Right hindlimb (tissue), 1 donor: ENCODE measurements around the gene CTDP1.

ENCODE experiments used
- DNase-seq: peaks from one replicate; pipeline ENCODE4 v3.0.0-alpha.2; 2018

CTDP1 gene

GRCh38 chr18:79769698-79770500, 90.3 kb downstream of the CTDP1 start:
- no peak for DNase-seq

GRCh38 chr18:79770501-79770815, 90.9 kb downstream of the CTDP1 start:
- DNase-seq: no peak

GRCh38 chr18:79770826-79771225, 91.2 kb downstream of the CTDP1 start:
- DNase-seq: no peak

GRCh38 chr18:79771446-79772107, 92.0 kb downstream of the CTDP1 start:
- no peak for DNase-seq

GRCh38 chr18:79772108-79772864, 92.7 kb downstream of the CTDP1 start:
- no peak for DNase-seq

GRCh38 chr18:79772865-79773696, 93.5 kb downstream of the CTDP1 start:
- DNase-seq: no peak

- no peak for DNase-seq
Observed at GRCh38 chr18:79774111-79774510, 94.5 kb downstream of the CTDP1 start.

- no peak for DNase-seq
Observed at GRCh38 chr18:79775441-79776221, 96.0 kb downstream of the CTDP1 start.

- DNase-seq: no peak
Observed at GRCh38 chr18:79776674-79777073, 97.1 kb downstream of the CTDP1 start.

GRCh38 chr18:79778291-79778791, 98.7 kb downstream of the CTDP1 start:
- DNase-seq: no peak

- no peak for DNase-seq
Observed at GRCh38 chr18:79779021-79779699, 99.6 kb downstream of the CTDP1 start.

- DNase-seq: no peak
Observed at GRCh38 chr18:79779700-79780190, 100.1 kb downstream of the CTDP1 start.

- no peak for DNase-seq
Observed at GRCh38 chr18:79780547-79780946, 100.9 kb downstream of the CTDP1 start.

- no peak for DNase-seq
Observed at GRCh38 chr18:79781331-79781941, 101.8 kb downstream of the CTDP1 start.

GRCh38 chr18:79782566-79783308, 103.1 kb downstream of the CTDP1 start:
- DNase-seq: no peak

GRCh38 chr18:79784071-79784913, 104.7 kb downstream of the CTDP1 start:
- peak; percentile 9 for DNase-seq

GRCh38 chr18:79784965-79785770, 105.6 kb downstream of the CTDP1 start:
- DNase-seq: no peak

GRCh38 chr18:79785831-79786230, 106.2 kb downstream of the CTDP1 start:
- DNase-seq: no peak
